ENCODE measurements around the gene KRT7.

- TF ChIP-seq POLR2A (IDR thresholded peaks at IDR 0.05) (no peak), CTCF (IDR thresholded peaks at IDR 0.05) (no peak), POLR2AphosphoS5 (IDR thresholded peaks at IDR 0.05) (no peak)
Measured at GRCh38 chr12:52294803-52295202, 61.8 kb downstream of the KRT7 start.

Measured in gastroesophageal sphincter (tissue), 3 donors.